Endodermal cell (in vitro differentiated cells): Measurements from ENCODE around the gene AK4. TPM values are rescaled to one million over a fixed set of nuclear protein-coding genes. Genes with fewer than 3 reads are reported as not detected.

ENCODE experiments used
- DNase-seq: peaks from one replicate; pipeline ENCODE4 v3.0.0-alpha.2; 2017
- H3K27ac ChIP-seq: 2 replicates; pipeline ENCODE4 v1.5.1; 2013; ENCODE audit warnings: mild to moderate bottlenecking, low read depth, low read length, moderate library complexity
- H3K27me3 ChIP-seq: 2 replicates; pipeline ENCODE4 v1.6.1; 2013; ENCODE audit warnings: mild to moderate bottlenecking, low read length, moderate library complexity; ENCODE audit not compliant: insufficient read depth, control insufficient read depth, poor library complexity, severe bottlenecking
- H3K36me3 ChIP-seq: 2 replicates; pipeline ENCODE4 v1.7.0; 2013; ENCODE audit warnings: mild to moderate bottlenecking, low read length, moderate library complexity; ENCODE audit not compliant: control insufficient read depth, insufficient read depth
- H3K4me1 ChIP-seq: one replicate; pipeline ENCODE4 v1.7.0; 2013; ENCODE audit warnings: low read length; ENCODE audit not compliant: control insufficient read depth, insufficient read depth
- H3K4me3 ChIP-seq: 2 replicates; pipeline ENCODE4 v1.5.1; 2013; ENCODE audit warnings: mild to moderate bottlenecking, low read length, moderate library complexity
- H3K9ac ChIP-seq: 2 replicates; pipeline ENCODE4 v1.6.1; 2013; ENCODE audit warnings: mild to moderate bottlenecking, low read length, moderate library complexity; ENCODE audit not compliant: poor library complexity, severe bottlenecking; ENCODE audit errors: extremely low read depth
- H3K9me3 ChIP-seq: 2 replicates; pipeline ENCODE4 v1.6.1; 2013; ENCODE audit warnings: mild to moderate bottlenecking, low read length, moderate library complexity; ENCODE audit not compliant: control insufficient read depth
- H3K27ac Mint-ChIP-seq: 2 replicates; pipeline ENCODE4 v1.8.0; 2020; ENCODE audit warnings: mixed read lengths
- H3K27me3 Mint-ChIP-seq: 2 replicates; pipeline ENCODE4 v1.8.0; 2021; ENCODE audit warnings: mild to moderate bottlenecking, mixed read lengths; ENCODE audit not compliant: insufficient read depth
- H3K36me3 Mint-ChIP-seq: 2 replicates; pipeline ENCODE4 v1.8.0; 2020; ENCODE audit warnings: low read depth, mixed read lengths
- H3K4me1 Mint-ChIP-seq: 2 replicates; pipeline ENCODE4 v1.8.0; 2020; ENCODE audit warnings: mixed read lengths
- H3K4me3 Mint-ChIP-seq: 2 replicates; pipeline ENCODE4 v1.8.0; 2020; ENCODE audit warnings: mild to moderate bottlenecking, moderate library complexity, mixed read lengths
- H3K9me3 Mint-ChIP-seq: 2 replicates; pipeline ENCODE4 v1.8.0; 2020; ENCODE audit warnings: mild to moderate bottlenecking, mixed read lengths
- CTCF ChIP-seq: fragments of 200-600 bp; sonication (generic); conservative IDR thresholded peaks from 2 replicates; pipeline ENCODE4 v1.5.0; 2021; ENCODE audit warnings: antibody characterized with exemption, mild to moderate bottlenecking
- WGBS, 2 experiments: methylation state at CpG; one replicate each; pipeline versions ENCODE4 v1.1.5 to v1.1.7; 2013; ENCODE audit warnings: missing lambda C conversion rate in 2 of 2, mixed read lengths in 1 of 2; ENCODE audit not compliant: insufficient coverage in 1 of 2, insufficient read length in 1 of 2; 5-methylcytosine and 5-hydroxymethylcytosine counted together
- total RNA-seq, 2 donors: library from RNA; stranded (reverse); fragmentation: NEBNext Ultra II Directional in 1 of 2; extraction: Animal tissue kit (Norgen Biotek cat#: 25700) in 1 of 2; gene quantifications; 2 replicates in 1 of 2; 3 replicates in 1 of 2; pipeline ENCODE4 v1.2.1, GENCODE V29; 2021

The AK4 gene
- total RNA-seq, 2 donors from 2014 or later = 118 to 139 TPM

- H3K9me3 Mint-ChIP-seq = no peaks in the 10 kb centered on the region
- H3K27me3 ChIP-seq = no peaks in the 10 kb centered on the region
- no peak overlapping the region for H3K9ac ChIP-seq
- H3K4me1 Mint-ChIP-seq = peaks cover 43% of the 10 kb centered on the region
- H3K9me3 ChIP-seq = no peaks in the 10 kb centered on the region
- H3K4me3 ChIP-seq = no peak overlapping the region
- no peak overlapping the region for H3K27ac ChIP-seq
- TF ChIP-seq CTCF = no peak
- H3K4me1 ChIP-seq = no peaks in the 10 kb centered on the region
- no peaks in the 10 kb centered on the region for H3K36me3 Mint-ChIP-seq
- H3K4me3 Mint-ChIP-seq = no peak overlapping the region
- H3K27ac Mint-ChIP-seq = no peak overlapping the region
- no peak for DNase-seq
- peaks cover 8% of the 10 kb centered on the region for H3K36me3 ChIP-seq
- no peaks in the 10 kb centered on the region for H3K27me3 Mint-ChIP-seq
These were observed 16.6 kb downstream of the AK4 start for GRCh38 chr1:65164633-65165032.

- H3K9ac ChIP-seq = no peak overlapping the region
- peak overlapping the region; percentile 32 for H3K4me3 ChIP-seq
- peak overlapping the region; percentile 59 for H3K27ac Mint-ChIP-seq
- no peaks in the 10 kb centered on the region for H3K27me3 ChIP-seq
- DNase-seq = peak; percentile 84
- no peak overlapping the region for H3K4me3 Mint-ChIP-seq
- no peaks in the 10 kb centered on the region for H3K4me1 ChIP-seq
- H3K36me3 Mint-ChIP-seq = no peaks in the 10 kb centered on the region
- H3K36me3 ChIP-seq = peaks cover 5% of the 10 kb centered on the region
- H3K27me3 Mint-ChIP-seq = no peaks in the 10 kb centered on the region
- TF ChIP-seq CTCF = no peak
- no peak overlapping the region for H3K27ac ChIP-seq
- 85 to 100% methylated on average over 3 to 5 of the region's 5 CpGs for WGBS, 2 experiments
- peaks cover 45% of the 10 kb centered on the region for H3K4me1 Mint-ChIP-seq
- no peaks in the 10 kb centered on the region for H3K9me3 ChIP-seq
- no peaks in the 10 kb centered on the region for H3K9me3 Mint-ChIP-seq
These were observed 17.4 kb downstream of the AK4 start for GRCh38 chr1:65165269-65165993.

GRCh38 chr1:65166572-65167305 is 18.7 kb downstream of the AK4 start:
- H3K27ac ChIP-seq = no peak overlapping the region
- no peak overlapping the region for H3K4me3 Mint-ChIP-seq
- no peaks in the 10 kb centered on the region for H3K9me3 Mint-ChIP-seq
- no peaks in the 10 kb centered on the region for H3K27me3 Mint-ChIP-seq
- WGBS, 2 experiments = 87 to 91% methylated on average over 3 to 7 of the region's 7 CpGs
- TF ChIP-seq CTCF = no peak
- H3K9ac ChIP-seq = no peak overlapping the region
- no peak for DNase-seq
- no peaks in the 10 kb centered on the region for H3K9me3 ChIP-seq
- no peaks in the 10 kb centered on the region for H3K4me1 ChIP-seq
- H3K27ac Mint-ChIP-seq = peak overlapping the region; percentile 8
- H3K4me1 Mint-ChIP-seq = peaks cover 42% of the 10 kb centered on the region
- H3K36me3 ChIP-seq = peaks cover 5% of the 10 kb centered on the region
- H3K4me3 ChIP-seq = no peak overlapping the region
- H3K27me3 ChIP-seq = no peaks in the 10 kb centered on the region
- H3K36me3 Mint-ChIP-seq = no peaks in the 10 kb centered on the region
